K562 (cell line): ENCODE measurements around the gene EXOC7. TPM values are rescaled to one million over a fixed set of nuclear protein-coding genes. Genes with fewer than 3 reads are reported as not detected.

ENCODE experiments used
- E2F6 ChIP-seq, 2 experiments: IDR thresholded peaks; 2 replicates each; pipeline ENCODE4 v1.6.1; 2011; ENCODE audit warnings: borderline replicate concordance in 1 of 2, control low read depth in 1 of 2, low read depth in 1 of 2, low read length in 1 of 2, mild to moderate bottlenecking in 1 of 2, mixed read lengths in 1 of 2, moderate library complexity in 1 of 2; ENCODE audit not compliant: insufficient read depth in 1 of 2, insufficient read length in 1 of 2, poor library complexity in 1 of 2, severe bottlenecking in 1 of 2; ENCODE audit errors: extremely low read depth in 1 of 2
- GABPA ChIP-seq: fragments of 200-800 bp; sonication (Bioruptor generic); conservative IDR thresholded peaks from 2 replicates; pipeline ENCODE4 v1.6.1; 2016; ENCODE audit warnings: low read depth, missing genetic modification characterization, missing compliant biosample characterization
- HCFC1 ChIP-seq: IDR thresholded peaks from 2 replicates; pipeline ENCODE4 v1.6.1; 2012; ENCODE audit warnings: low read depth, low read length, improper control_type of control experiment
- HIVEP1 ChIP-seq: fragments of 250-450 bp; sonication (Bioruptor Pico); IDR thresholded peaks from 2 replicates; pipeline ENCODE4 v1.4.0; 2020; ENCODE audit warnings: mild to moderate bottlenecking
- NONO ChIP-seq, 2 experiments: fragments of 200-400 bp in 1 of 2; fragments of 450-650 bp in 1 of 2; formaldehyde crosslinking in 1 of 2; IDR thresholded peaks; 2 replicates each; pipeline ENCODE4 v1.6.1; 2017; ENCODE audit warnings: low read depth in 2 of 2, mild to moderate bottlenecking in 2 of 2, moderate library complexity in 2 of 2, low read length in 1 of 2
- PHF8 ChIP-seq: fragments of 200-600 bp; sonication (generic); IDR thresholded peaks from 2 replicates; pipeline ENCODE4 v1.6.1; 2012; ENCODE audit warnings: mixed run types, mild to moderate bottlenecking, inconsistent platforms, low read length, moderate library complexity, borderline replicate concordance
- RBBP5 ChIP-seq: fragments of 200-600 bp; sonication (generic); IDR thresholded peaks from 2 replicates; pipeline ENCODE4 v1.6.1; 2012; ENCODE audit warnings: borderline replicate concordance, mild to moderate bottlenecking, low read length, control low read depth, inconsistent platforms; ENCODE audit not compliant: insufficient read depth, poor library complexity, severe bottlenecking
- RBM25 ChIP-seq: fragments of 200-400 bp; formaldehyde crosslinking; IDR thresholded peaks from 2 replicates; pipeline ENCODE4 v1.6.1; 2018; ENCODE audit warnings: low read length, low read depth, moderate library complexity; ENCODE audit not compliant: severe bottlenecking
- SIN3B ChIP-seq: fragments of 450-650 bp; IDR thresholded peaks from 2 replicates; pipeline ENCODE4 v1.6.1; 2017; ENCODE audit warnings: low read depth, mild to moderate bottlenecking, moderate library complexity
- SREBF2 ChIP-seq: sonication (generic); formaldehyde crosslinking; IDR thresholded peaks from 2 replicates; pipeline ENCODE4 v1.4.0; 2020; ENCODE audit warnings: mild to moderate bottlenecking, missing genetic modification reagents
- THAP12 ChIP-seq: fragments of 250-450 bp; sonication (Bioruptor Pico); IDR thresholded peaks from 2 replicates; pipeline ENCODE4 v1.9.0; 2021; ENCODE audit warnings: mild to moderate bottlenecking, inconsistent platforms
- TOE1 ChIP-seq, 2 experiments: fragments of 450-650 bp in 1 of 2; sonication (generic) in 1 of 2; formaldehyde crosslinking in 1 of 2; IDR thresholded peaks; 2 replicates each; pipeline versions ENCODE4 v1.7.1 to v1.8.0; 2016 to 2022; ENCODE audit warnings: borderline replicate concordance in 2 of 2, mild to moderate bottlenecking in 2 of 2, antibody characterized with exemption in 1 of 2, inconsistent platforms in 1 of 2, low read depth in 1 of 2, missing genetic modification reagents in 1 of 2, moderate library complexity in 1 of 2
- ZKSCAN3 ChIP-seq: fragments of 250-450 bp; sonication (Bioruptor Pico); IDR thresholded peaks from 2 replicates; pipeline ENCODE4 v1.4.0; 2020
- ZNF592 ChIP-seq: fragments of 450-650 bp; IDR thresholded peaks from 2 replicates; pipeline ENCODE4 v1.6.1; 2017; ENCODE audit warnings: antibody characterized with exemption, mild to moderate bottlenecking
- ZSCAN32 ChIP-seq: fragments of 450-650 bp; formaldehyde crosslinking; IDR thresholded peaks from 2 replicates; pipeline ENCODE4 v1.4.0; 2020; ENCODE audit warnings: mild to moderate bottlenecking, moderate library complexity
- polyA plus RNA-seq, 8 experiments: library from polyadenylated mRNA; depleted of rRNA in 4 of 8; stranded (reverse) in 5 of 8; unstranded in 3 of 8; fragments of >200 nt; fragmentation: Nextera tagmentation in 2 of 8; fragmentation: Illumina TruSeq in 1 of 8; extraction: Ambion mirVana in 2 of 8; extraction: Trizol in 1 of 8; gene quantifications; 2 replicates each; pipeline versions ENCODE4 v1.2.1 to v1.2.3, GENCODE V29; 2011 to 2014; ENCODE audit warnings: inconsistent platforms in 1 of 8, missing spikeins in 1 of 8
- total RNA-seq, 7 experiments: library from RNA; depleted of rRNA in 6 of 7; stranded (reverse); fragments of >200 nt in 6 of 7; fragmentation: Illumina TruSeq in 2 of 7; extraction: Trizol in 2 of 7; gene quantifications; 2 replicates each; pipeline versions ENCODE4 v1.2.1 to v1.2.3, GENCODE V29; 2011 to 2021; ENCODE audit warnings: low replicate concordance in 1 of 7

Gene EXOC7
- total and polyA plus RNA-seq, 9 of the 15 experiments (the other 6 are each of a cell fraction or from before 2014, with no cell fraction given), result 18.6 to 57.0 (median 35.0) TPM

- TF ChIP-seq THAP12 (CRISPR knock-in tag) (peak; percentile 65), E2F6 (IDR thresholded peaks at IDR 0.05; ENCODE audit: borderline replicate concordance in 1 of 2, extremely low read depth in 1 of 2, insufficient read depth in 1 of 2, insufficient read length in 1 of 2, low read depth in 1 of 2, low read length in 1 of 2, poor library complexity in 1 of 2, severe bottlenecking in 1 of 2) (peak; percentile 86 to 94), TOE1 (IDR thresholded peaks at IDR 0.05; ENCODE audit: borderline replicate concordance) (no peak), TOE1 (CRISPR knock-in tag; IDR thresholded peaks at IDR 0.05; ENCODE audit: borderline replicate concordance, low read depth) (0 out of 2 replicates have a peak, but pooled peaks have one; percentile 61), HCFC1 (peak; percentile 76), ZKSCAN3 (CRISPR knock-in tag) (no peak), GABPA (tag) (no peak), HIVEP1 (no peak), ZSCAN32 (CRISPR knock-in tag) (no peak), PHF8 (peak; percentile 96; the same call in 1 of the 2 replicates), RBBP5 (peak; percentile 77), ZNF592 (peak; percentile 59), SIN3B (peak; percentile 94), RBM25 (no peak), SREBF2 (CRISPR knock-in tag) (no peak), NONO (IDR thresholded peaks at IDR 0.05; ENCODE audit: low read depth in 2 of 2, low read length in 1 of 2) (peak in 1 of 2 experiments; percentile 95; a peak in 2 of 4 replicates)
Observed at GRCh38 chr17:76072148-76072858, 31.3 kb downstream of the EXOC7 start, which contains the start of gene SRP68 (continued).
